Measurements from ENCODE around the gene HECTD1. TPM values are rescaled to one million over a fixed set of nuclear protein-coding genes. Genes with fewer than 3 reads are reported as not detected.
"Not testable (repeated sequence)": the region's sequence is repeated elsewhere in the genome, so short reads cannot be mapped to it uniquely, and the experiment has no call there.

HECTD1 gene
- total RNA-seq, 1 experiment from 2014 or later = 138 TPM

GRCh38 chr14:31196839-31197492, 10.6 kb downstream of the HECTD1 start:
- no peak for DNase-seq (ENCODE audit: low spot score)
- CTCF ChIA-PET = no interaction called here
- TF ChIP-seq EZH2 (IDR thresholded peaks at IDR 0.05; ENCODE audit: borderline replicate concordance, low read depth, low read length, poor library complexity, severe bottlenecking) (no peak), CTCF (conservative IDR thresholded peaks at IDR 0.05; ENCODE audit: low read depth, low read length) (no peak)
- no peaks in the 10 kb centered on the region for H3K9me3 ChIP-seq (ENCODE audit: low read depth, low read length, poor library complexity, severe bottlenecking)
- peaks cover 5% of the 10 kb centered on the region for H3K4me1 ChIP-seq (ENCODE audit: insufficient read depth, low read length, poor library complexity, severe bottlenecking)
- BruUV-seq (replicated peaks) = no TSS peak
- H3K27me3 ChIP-seq (replicated peaks; ENCODE audit: insufficient read depth, low read depth, low read length, poor library complexity) = no peaks in the 10 kb centered on the region
- no peak overlapping the region for H3K4me3 ChIP-seq (ENCODE audit: low read depth, low read length, poor library complexity, severe bottlenecking)
- peaks cover 12% of the 10 kb centered on the region for H3K36me3 ChIP-seq (ENCODE audit: insufficient read depth, low read length, poor library complexity, severe bottlenecking)
- no peak overlapping the region for H3K27ac ChIP-seq (ENCODE audit: low read depth, low read length, poor library complexity, severe bottlenecking)
- POLR2A ChIA-PET (ENCODE audit: low non-redundant PET) = no interaction called here
- intact Hi-C loops (cut with micrococcal nuclease; ENCODE audit: unreplicated experiment) = no loop called here

- H3K4me3 ChIP-seq (ENCODE audit: low read depth, low read length, poor library complexity, severe bottlenecking) = no peak overlapping the region
- H3K27ac ChIP-seq (ENCODE audit: low read depth, low read length, poor library complexity, severe bottlenecking) = no peak overlapping the region
- intact Hi-C loops (cut with micrococcal nuclease; ENCODE audit: unreplicated experiment) = no loop called here
- TF ChIP-seq CTCF (conservative IDR thresholded peaks at IDR 0.05; ENCODE audit: low read depth, low read length) (no peak), EZH2 (IDR thresholded peaks at IDR 0.05; ENCODE audit: borderline replicate concordance, low read depth, low read length, poor library complexity, severe bottlenecking) (no peak)
- POLR2A ChIA-PET (ENCODE audit: low non-redundant PET) = no interaction called here
- CTCF ChIA-PET = no interaction called here
- H3K27me3 ChIP-seq (replicated peaks; ENCODE audit: insufficient read depth, low read depth, low read length, poor library complexity) = no peaks in the 10 kb centered on the region
- H3K36me3 ChIP-seq (ENCODE audit: insufficient read depth, low read length, poor library complexity, severe bottlenecking) = peaks cover 13% of the 10 kb centered on the region
- peaks cover 5% of the 10 kb centered on the region for H3K4me1 ChIP-seq (ENCODE audit: insufficient read depth, low read length, poor library complexity, severe bottlenecking)
- no peaks in the 10 kb centered on the region for H3K9me3 ChIP-seq (ENCODE audit: low read depth, low read length, poor library complexity, severe bottlenecking)
- no peak for DNase-seq (ENCODE audit: low spot score)
- no TSS peak for BruUV-seq (replicated peaks)
These were observed 12.9 kb downstream of the HECTD1 start for GRCh38 chr14:31194661-31195060.

- Histone ChIP-seq H3K36me3 (ENCODE audit: insufficient read depth, low read length, poor library complexity, severe bottlenecking) (peaks cover 13% of the 10 kb centered on the region), H3K27me3 (replicated peaks; ENCODE audit: insufficient read depth, low read depth, low read length, poor library complexity) (no peaks in the 10 kb centered on the region), H3K4me3 (ENCODE audit: low read depth, low read length, poor library complexity, severe bottlenecking) (no peak overlapping the region), H3K27ac (ENCODE audit: low read depth, low read length, poor library complexity, severe bottlenecking) (no peak overlapping the region), H3K9me3 (ENCODE audit: low read depth, low read length, poor library complexity, severe bottlenecking) (no peaks in the 10 kb centered on the region), H3K4me1 (ENCODE audit: insufficient read depth, low read length, poor library complexity, severe bottlenecking) (peaks cover 5% of the 10 kb centered on the region)
- BruUV-seq (replicated peaks) = no TSS peak
- intact Hi-C loops (cut with micrococcal nuclease; ENCODE audit: unreplicated experiment) = no loop called here
- ChIA-PET CTCF (no interaction called here), POLR2A (ENCODE audit: low non-redundant PET) (no interaction called here)
- TF ChIP-seq EZH2 (IDR thresholded peaks at IDR 0.05; ENCODE audit: borderline replicate concordance, low read depth, low read length, poor library complexity, severe bottlenecking) (no peak), CTCF (conservative IDR thresholded peaks at IDR 0.05; ENCODE audit: low read depth, low read length) (no peak)
- DNase-seq (ENCODE audit: low spot score) = no peak
These were observed 13.5 kb downstream of the HECTD1 start for GRCh38 chr14:31194095-31194494.

GRCh38 chr14:31192544-31192943, 15.0 kb downstream of the HECTD1 start:
- BruUV-seq (replicated peaks); DNase-seq (ENCODE audit: low spot score); H3K4me1 ChIP-seq (ENCODE audit: insufficient read depth, low read length, poor library complexity, severe bottlenecking); H3K27ac ChIP-seq (ENCODE audit: low read depth, low read length, poor library complexity, severe bottlenecking); H3K27me3 ChIP-seq (replicated peaks; ENCODE audit: insufficient read depth, low read depth, low read length, poor library complexity); H3K9me3 ChIP-seq (ENCODE audit: low read depth, low read length, poor library complexity, severe bottlenecking); H3K4me3 ChIP-seq (ENCODE audit: low read depth, low read length, poor library complexity, severe bottlenecking); POLR2A ChIA-PET (ENCODE audit: low non-redundant PET); CTCF ChIA-PET; intact Hi-C loops (cut with micrococcal nuclease; ENCODE audit: unreplicated experiment): not testable (repeated sequence)
- peaks cover 13% of the 10 kb centered on the region for H3K36me3 ChIP-seq (ENCODE audit: insufficient read depth, low read length, poor library complexity, severe bottlenecking)
